COLO829 (cell line): Measurements from ENCODE around the gene IRAK2.
"Not testable (repeated sequence)": the region's sequence is repeated elsewhere in the genome, so short reads cannot be mapped to it uniquely, and the experiment has no call there.

Experiments
- DNase-seq: peaks from one replicate; pipeline ENCODE4 v3.0.0; 2012; ENCODE audit warnings: low spot score

IRAK2 gene

DNA sequence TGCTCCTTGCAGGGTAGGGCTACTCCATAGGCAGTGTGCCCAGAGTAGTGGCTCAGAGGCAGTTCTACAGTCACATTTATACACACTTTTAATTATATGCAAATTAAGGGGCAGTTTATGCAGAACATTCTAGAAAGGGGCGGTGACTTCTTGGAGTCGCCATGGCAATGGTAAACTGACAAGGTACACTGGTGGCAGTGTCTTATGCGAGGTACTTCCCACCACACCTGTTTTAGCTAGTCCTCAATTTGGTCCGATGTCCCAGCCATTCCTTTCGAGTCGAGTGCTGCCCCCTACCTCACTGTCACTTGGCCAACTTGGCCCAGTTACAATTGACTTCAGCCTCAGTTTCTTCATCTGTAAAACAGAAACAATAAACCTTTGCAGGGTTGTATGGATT, 3.8 kb upstream of the IRAK2 start:
- DNase-seq, result no peak

DNA sequence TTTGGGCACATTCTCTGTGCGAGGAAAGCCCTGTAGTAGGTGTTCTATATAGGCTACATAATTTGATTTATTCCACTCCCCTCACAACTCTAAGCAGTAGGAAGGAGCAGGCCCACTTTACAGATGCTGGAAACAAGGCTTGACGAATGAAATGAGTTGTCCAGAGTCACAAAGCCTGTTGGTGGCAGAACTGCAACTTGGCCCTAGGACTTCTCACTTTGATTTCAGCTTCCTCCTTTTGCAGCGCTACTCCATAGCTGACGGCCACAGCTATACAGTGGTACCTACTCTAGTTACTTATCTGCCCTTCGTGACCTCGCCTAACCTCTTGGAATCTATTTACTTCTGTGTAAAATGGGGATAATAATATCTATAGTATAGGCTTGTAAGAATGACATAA, 2.5 kb upstream of the IRAK2 start:
- no peak for DNase-seq

DNA sequence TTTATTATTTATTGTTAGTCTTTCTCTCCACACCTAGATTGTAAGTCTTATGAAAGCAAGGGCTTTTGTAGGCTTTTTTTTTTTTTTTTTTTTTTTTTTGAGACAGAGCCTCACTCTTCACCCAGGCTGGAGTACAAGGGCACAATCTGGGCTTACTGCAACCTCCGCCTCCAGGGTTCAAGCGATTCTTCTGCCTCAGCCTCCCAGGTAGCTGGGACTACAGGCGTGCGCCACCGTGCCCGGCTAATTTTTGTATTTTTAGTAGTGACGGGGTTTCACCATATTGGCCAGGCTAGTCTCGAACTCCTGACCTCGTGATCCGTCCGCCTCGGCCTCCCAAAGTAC, 546 bp upstream of the IRAK2 start:
- DNase-seq, result not testable (repeated sequence)

DNA sequence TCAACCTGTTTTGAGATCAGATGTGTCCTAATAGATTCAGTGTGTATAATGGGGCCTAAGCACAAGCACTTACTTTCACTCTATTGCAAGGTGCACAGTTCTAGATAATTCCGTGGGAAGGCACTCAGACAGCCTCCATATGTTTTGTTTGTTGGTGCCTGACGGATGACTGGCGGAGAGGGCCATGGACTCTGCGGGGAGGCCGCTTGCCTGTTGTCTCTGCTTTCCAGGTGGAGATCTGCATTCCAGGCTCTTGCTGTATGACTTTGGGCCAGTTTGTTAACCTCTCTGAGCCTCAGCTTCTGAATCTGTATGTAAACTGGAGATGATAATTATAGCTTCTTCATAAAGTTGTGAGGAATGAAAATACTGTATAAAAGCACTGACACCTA, 1.5 kb downstream of the IRAK2 start:
- DNase-seq, result no peak

DNA sequence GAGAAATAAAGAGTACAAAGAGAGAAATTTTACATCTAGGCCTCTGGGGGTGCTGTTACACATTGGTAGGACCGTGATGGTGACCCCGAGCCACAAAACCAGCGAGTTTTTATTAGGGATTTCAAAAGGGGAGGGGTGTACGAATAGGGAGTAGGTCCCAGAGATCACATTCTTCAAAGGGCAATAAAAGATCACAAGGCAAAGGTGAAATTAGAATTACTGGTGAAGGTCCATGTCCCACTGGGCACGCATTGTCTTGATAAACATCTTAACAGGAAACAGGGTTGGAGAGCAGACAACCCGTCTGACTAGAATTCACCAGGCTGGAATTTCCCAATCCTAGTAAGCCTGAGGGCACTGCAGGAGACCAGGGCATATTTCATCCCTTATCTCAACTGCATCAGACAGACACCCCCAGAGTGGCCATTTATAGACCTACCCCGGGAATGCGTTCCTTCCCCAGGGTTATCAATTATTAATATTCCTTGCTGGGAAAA, 4.3 kb downstream of the IRAK2 start:
- DNase-seq, result no peak

DNA sequence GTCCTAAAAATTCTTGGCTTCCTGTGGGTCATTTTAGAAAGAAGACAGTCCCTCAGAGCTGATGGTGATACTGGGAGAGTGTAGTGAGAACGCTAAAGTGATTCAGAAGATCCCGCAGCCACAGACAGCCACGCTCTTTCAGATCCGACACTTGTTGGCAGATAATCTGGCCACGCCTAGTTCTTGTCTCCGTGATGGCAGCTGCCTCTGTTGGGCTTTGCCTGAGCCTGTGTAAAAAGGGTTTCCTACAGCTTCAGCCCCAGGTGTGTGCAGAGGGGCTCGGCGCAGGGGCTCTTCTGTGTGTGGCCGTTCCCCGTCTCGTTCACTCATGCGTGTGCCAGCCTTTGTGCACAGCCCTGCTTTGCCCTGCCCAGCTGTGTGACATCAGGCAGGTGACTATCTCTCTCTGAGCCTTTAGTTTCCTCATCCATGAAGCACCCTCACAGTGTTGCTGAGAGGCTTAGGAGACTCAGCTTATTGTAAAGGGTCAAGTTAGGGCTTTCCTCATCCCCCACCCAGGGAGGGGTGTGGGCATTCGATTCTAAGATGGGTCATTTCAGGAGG, 6.3 kb downstream of the IRAK2 start:
- no peak for DNase-seq

- DNase-seq, result no peak
Observed at GRCh38 chr3:10173095-10173925, 8.6 kb downstream of the IRAK2 start.

GRCh38 chr3:10173926-10174435, 9.3 kb downstream of the IRAK2 start:
- DNase-seq, result no peak

- DNase-seq, result not testable (repeated sequence)
Observed at GRCh38 chr3:10175334-10175733, 10.6 kb downstream of the IRAK2 start.

GRCh38 chr3:10176150-10176549, 11.4 kb downstream of the IRAK2 start:
- DNase-seq, result not testable (repeated sequence)

DNA sequence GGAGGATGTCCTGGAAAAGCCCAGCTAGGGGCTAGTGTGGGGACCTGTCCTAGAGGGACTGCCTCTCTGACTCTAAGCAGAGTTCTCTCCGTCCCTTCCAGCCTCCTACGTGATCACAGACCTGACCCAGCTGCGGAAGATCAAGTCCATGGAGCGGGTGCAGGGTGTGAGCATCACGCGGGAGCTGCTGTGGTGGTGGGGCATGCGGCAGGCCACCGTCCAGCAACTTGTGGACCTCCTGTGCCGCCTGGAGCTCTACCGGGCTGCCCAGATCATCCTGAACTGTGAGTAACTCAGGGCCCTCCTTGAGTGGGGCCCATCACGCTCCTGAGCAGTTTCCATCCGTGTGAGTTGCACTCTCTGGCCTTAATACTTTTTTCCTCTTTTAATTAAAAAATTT, 13.0 kb downstream of the IRAK2 start:
- no peak for DNase-seq

DNA sequence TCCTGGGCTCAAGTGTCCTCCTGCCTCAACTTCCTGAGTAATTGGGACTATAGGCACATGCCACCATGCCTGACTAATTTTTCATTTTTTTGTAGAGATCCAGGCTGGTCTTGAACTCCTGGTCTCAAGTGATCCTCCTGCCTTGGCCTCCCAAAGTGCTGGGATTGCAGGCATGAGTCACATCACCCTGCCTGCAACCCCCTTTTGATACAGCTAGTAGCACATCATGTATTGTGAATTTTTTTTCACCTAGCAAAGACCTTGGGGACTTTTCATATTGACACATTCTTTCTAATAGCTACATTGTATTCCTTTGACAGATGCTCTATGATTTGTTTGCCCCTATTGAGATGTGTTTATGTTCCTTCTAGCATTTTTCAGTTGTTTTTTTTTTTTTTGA, 14.2 kb downstream of the IRAK2 start:
- no peak for DNase-seq

DNA sequence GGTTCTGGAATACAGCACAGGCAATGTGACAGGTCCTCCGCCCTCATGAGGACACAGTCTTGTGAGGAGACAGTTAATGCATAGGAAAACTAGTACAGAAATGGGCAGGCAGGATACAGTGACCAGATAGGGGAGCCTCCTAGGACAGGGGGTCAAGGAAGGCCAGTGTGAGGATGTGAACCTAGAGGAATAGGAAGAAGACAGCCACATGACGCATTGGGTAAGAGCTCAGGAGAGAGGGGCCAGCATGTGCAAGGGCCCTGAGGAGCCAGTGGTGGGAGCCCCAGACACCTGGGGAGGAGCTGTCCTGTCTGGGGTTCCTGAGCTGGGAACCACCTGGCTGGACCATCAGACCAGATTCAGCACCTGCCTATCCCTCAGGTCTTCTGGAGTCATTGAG, 15.6 kb downstream of the IRAK2 start:
- no peak for DNase-seq

- no peak for DNase-seq
Observed at GRCh38 chr3:10180738-10181295, 16.1 kb downstream of the IRAK2 start.

GRCh38 chr3:10182950-10183349, 18.2 kb downstream of the IRAK2 start:
- no peak for DNase-seq

DNA sequence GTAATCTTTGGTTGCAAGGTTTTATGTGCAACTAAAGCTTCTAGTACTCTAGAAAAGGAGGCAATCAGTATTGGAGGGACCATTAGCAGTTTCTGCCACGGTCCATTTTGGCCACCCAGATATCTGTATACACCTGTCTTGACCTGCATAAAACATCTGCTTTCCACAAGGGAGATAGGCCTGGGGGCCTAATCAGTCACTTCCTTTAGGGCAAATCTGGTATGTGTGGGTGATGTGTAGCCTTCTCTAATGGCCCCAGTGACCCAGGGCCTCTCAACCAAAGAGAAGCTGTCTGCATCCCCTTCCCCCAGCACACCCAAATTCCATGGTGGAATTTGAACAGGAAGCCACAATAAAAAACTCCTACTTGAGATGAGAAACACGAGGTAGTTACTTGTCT, 19.5 kb downstream of the IRAK2 start:
- DNase-seq, result no peak

DNA sequence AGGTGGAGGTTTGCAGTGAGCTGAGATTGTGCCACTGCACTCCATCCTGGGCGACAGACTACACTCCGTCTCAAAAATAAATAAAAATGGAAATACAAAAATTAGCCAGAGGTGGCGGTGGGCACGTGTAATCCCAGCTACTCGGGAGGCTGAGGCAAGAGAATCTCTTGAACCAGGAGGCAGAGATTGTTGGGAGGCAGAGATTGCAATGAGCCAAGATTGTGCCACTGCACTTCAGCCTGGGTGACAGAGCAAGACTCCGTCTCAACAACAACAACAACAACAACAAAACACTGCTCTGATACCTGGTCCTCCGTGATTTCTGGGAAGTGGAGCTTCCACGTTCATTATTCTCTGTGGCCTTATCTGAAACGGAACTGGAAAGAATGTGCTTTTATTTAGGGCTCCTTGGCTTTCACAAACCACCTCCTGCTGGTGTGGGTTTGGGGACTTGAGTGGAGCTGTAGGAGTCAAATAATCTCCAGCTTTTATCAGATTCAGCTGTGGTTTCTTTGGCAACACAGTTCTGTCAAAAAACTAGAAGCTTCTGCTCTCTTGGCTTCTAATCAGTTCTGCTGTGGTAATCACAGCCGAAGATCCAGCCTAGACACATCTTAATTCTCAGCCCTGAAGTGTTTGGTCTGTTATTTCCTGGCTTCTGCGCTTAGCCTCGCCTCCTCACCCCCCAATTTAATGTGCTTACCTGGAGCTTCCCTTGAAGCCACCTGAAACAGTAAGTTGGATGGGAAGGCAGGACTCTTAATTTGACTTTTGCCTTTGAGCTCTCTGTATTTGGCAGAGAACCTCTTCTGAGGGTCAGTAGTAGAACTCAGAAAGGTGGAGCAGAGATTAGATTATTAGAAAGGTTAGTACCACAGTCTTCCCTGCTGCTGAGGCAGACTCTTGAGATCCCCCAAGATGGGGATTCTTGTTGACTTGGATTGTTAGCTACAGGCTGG, 21.4 kb downstream of the IRAK2 start:
- DNase-seq, result no peak

GRCh38 chr3:10187290-10187876, 22.7 kb downstream of the IRAK2 start:
- DNase-seq, result no peak

- no peak for DNase-seq
Observed at GRCh38 chr3:10187944-10188343, 23.2 kb downstream of the IRAK2 start.

GRCh38 chr3:10188804-10189556, 24.3 kb downstream of the IRAK2 start:
- DNase-seq, result no peak
